Vagina (tissue), 2 donors: ENCODE results near the gene RHEX.

ENCODE experiments used
- CTCF ChIP-seq, 3 experiments: fragments of 450-650 bp in 2 of 3; fragments of 200-600 bp in 1 of 3; sonication (generic) in 1 of 3; IDR thresholded peaks; one replicate each; pipeline ENCODE4 v1.5.1; 2017 to 2019; ENCODE audit warnings: antibody characterized with exemption in 3 of 3, mild to moderate bottlenecking in 2 of 3, moderate library complexity in 2 of 3
- POLR2A ChIP-seq, 2 donors: fragments of 450-650 bp; IDR thresholded peaks; one replicate each; pipeline ENCODE4 v1.6.1; 2017; ENCODE audit warnings: antibody characterized with exemption in 2 of 2, mild to moderate bottlenecking in 2 of 2, moderate library complexity in 2 of 2
- POLR2AphosphoS5 ChIP-seq, 2 donors: sonication (generic); formaldehyde crosslinking; IDR thresholded peaks; one replicate each; pipeline ENCODE4 v1.9.0; 2017; ENCODE audit warnings: antibody characterized with exemption in 2 of 2, mild to moderate bottlenecking in 2 of 2, low read depth in 1 of 2; ENCODE audit not compliant: insufficient read depth in 1 of 2

DNA sequence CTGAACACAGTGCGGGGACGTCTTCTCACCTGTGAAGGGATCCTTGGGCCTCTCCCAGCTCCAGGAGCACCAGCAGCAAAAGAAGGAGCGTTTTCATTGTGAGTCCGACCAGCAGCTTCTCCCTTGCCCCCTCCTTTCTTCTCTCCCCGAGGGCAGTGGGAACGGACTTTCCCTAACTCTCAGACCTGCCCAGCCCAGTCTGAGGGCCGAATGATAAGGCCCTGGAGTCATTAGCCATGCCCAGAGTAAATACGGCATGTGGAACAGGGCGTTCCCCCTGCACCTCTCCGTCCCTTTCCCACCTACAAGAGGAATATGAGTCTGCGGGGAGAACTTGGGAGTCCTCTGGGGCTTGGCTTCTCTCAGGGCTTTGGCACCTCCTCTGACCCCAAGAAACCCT lies 29.3 kb upstream of the RHEX start, which contains the start of gene CTSE:
- TF ChIP-seq CTCF (IDR thresholded peaks at IDR 0.05): no peak
- no peak for TF ChIP-seq POLR2A (IDR thresholded peaks at IDR 0.05)
- TF ChIP-seq POLR2AphosphoS5 (IDR thresholded peaks at IDR 0.05; ENCODE audit: insufficient read depth in 1 of 2, low read depth in 1 of 2): no peak
